Mesendoderm (in vitro differentiated cells): ENCODE results near the gene PRKAR1B.

Experiments
- DNase-seq: peaks from one replicate; pipeline ENCODE4 v3.0.0; 2013
- H2AK5ac ChIP-seq: 2 replicates; pipeline ENCODE4 v1.6.1; 2013; ENCODE audit warnings: low read length, inconsistent platforms
- H2BK120ac ChIP-seq: 2 replicates; pipeline ENCODE4 v1.6.1; 2013; ENCODE audit warnings: low read depth, mild to moderate bottlenecking, low read length, moderate library complexity, mixed read lengths
- H2BK15ac ChIP-seq: replicated peaks from 2 replicates; pipeline ENCODE4 v1.6.1; 2013; ENCODE audit warnings: low read depth, mild to moderate bottlenecking, moderate library complexity
- H2BK5ac ChIP-seq: 2 replicates; pipeline ENCODE4 v1.6.1; 2013; ENCODE audit warnings: low read length, inconsistent platforms
- H3K18ac ChIP-seq: 2 replicates; pipeline ENCODE4 v1.6.1; 2013; ENCODE audit warnings: mild to moderate bottlenecking, low read length, mixed read lengths
- H3K23ac ChIP-seq: one replicate; pipeline ENCODE4 v1.6.1; 2013; ENCODE audit warnings: low read length
- H3K27ac ChIP-seq: 2 replicates; pipeline ENCODE4 v1.5.1; 2013; ENCODE audit warnings: low read depth, mild to moderate bottlenecking, inconsistent platforms, low read length, moderate library complexity
- H3K27me3 ChIP-seq: 2 replicates; pipeline ENCODE4 v1.6.1; 2013; ENCODE audit warnings: low read length, control low read depth, mild to moderate bottlenecking, inconsistent platforms; ENCODE audit not compliant: insufficient read depth, poor library complexity
- H3K36me3 ChIP-seq: 2 replicates; pipeline ENCODE4 v1.6.1; 2013; ENCODE audit warnings: low read length, inconsistent platforms; ENCODE audit not compliant: control insufficient read depth, insufficient read depth
- H3K4ac ChIP-seq: one replicate; pipeline ENCODE4 v1.6.1; 2013; ENCODE audit warnings: low read depth, mild to moderate bottlenecking, low read length, moderate library complexity
- H3K4me1 ChIP-seq: 2 replicates; pipeline ENCODE4 v1.6.1; 2013; ENCODE audit warnings: low read depth, low read length, inconsistent platforms; ENCODE audit not compliant: control insufficient read depth
- H3K4me2 ChIP-seq: 2 replicates; pipeline ENCODE4 v1.6.1; 2013; ENCODE audit warnings: low read length
- H3K4me3 ChIP-seq: 2 replicates; pipeline ENCODE4 v1.5.1; 2013; ENCODE audit warnings: mild to moderate bottlenecking, low read length
- H3K56ac ChIP-seq: one replicate; pipeline ENCODE4 v1.6.1; 2013; ENCODE audit warnings: low read length
- H3K79me1 ChIP-seq: 2 replicates; pipeline ENCODE4 v1.6.1; 2013; ENCODE audit warnings: low read length, inconsistent platforms
- H3K79me2 ChIP-seq: 2 replicates; pipeline ENCODE4 v1.6.1; 2013; ENCODE audit warnings: mild to moderate bottlenecking, low read length; ENCODE audit not compliant: control insufficient read depth, insufficient read depth
- H3K9ac ChIP-seq: 2 replicates; pipeline ENCODE4 v1.6.1; 2013; ENCODE audit warnings: low read length, inconsistent platforms
- H4K5ac ChIP-seq: one replicate; pipeline ENCODE4 v1.6.1; 2013; ENCODE audit warnings: low read length
- H4K8ac ChIP-seq: one replicate; pipeline ENCODE4 v1.6.1; 2013; ENCODE audit warnings: low read depth, mild to moderate bottlenecking, control low read depth, low read length, moderate library complexity
- WGBS: extraction: QIAGEN DNeasy Blood & Tissue Kit; methylation state at CpG from one replicate; pipeline ENCODE4 v1.1.7; 2013; ENCODE audit warnings: low lambda C conversion rate, missing lambda C conversion rate; ENCODE audit not compliant: insufficient coverage; ENCODE audit errors: extremely low coverage; 5-methylcytosine and 5-hydroxymethylcytosine counted together

Gene PRKAR1B

DNA sequence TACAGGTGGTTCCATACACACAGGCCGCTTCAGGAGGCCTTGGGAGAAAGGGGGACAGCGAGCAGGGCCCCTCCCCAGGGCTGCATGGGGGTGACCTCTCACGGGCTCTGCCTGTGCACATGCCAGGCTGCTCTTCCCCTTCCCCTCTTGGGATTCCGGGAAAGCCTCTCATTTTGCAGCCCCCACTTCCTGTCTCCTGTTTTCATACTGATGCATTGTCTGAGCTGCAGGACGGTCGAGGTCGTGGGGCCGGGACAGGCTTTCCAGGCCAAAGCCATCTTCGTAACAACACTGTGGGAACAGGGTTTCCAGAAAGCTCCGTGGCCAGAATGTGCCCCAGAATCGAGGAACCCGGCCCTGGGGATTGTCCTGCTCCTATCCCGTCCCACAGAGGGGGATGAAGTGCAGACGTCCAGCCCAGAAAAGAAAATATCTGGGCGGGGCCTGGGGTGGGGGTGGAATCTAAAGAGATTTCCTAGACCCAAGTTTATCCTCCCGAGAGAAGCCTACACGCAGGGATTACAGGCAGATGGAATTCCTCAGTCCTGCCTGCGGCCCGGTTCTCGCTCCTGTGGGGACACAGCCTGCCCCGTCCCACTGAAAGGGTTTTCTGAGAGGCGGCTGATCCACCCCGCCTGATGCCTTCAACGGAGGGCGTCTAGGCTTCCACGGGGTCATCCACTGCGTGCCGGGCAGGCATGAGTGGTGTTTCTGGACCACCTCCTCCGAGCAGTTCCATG lies 30.1 kb downstream of the PRKAR1B start:
- Histone ChIP-seq H4K5ac (no peak overlapping the region), H2BK120ac (no peak overlapping the region), H3K4me2 (no peak overlapping the region), H3K18ac (no peak overlapping the region), H3K27ac (no peak overlapping the region), H2BK15ac (no peak overlapping the region), H3K9ac (no peak overlapping the region), H3K27me3 (no peaks in the 10 kb centered on the region), H3K56ac (no peak overlapping the region), H3K79me1 (no peaks in the 10 kb centered on the region), H3K79me2 (no peaks in the 10 kb centered on the region), H2BK5ac (no peak overlapping the region), H3K36me3 (peaks cover 2% of the 10 kb centered on the region), H4K8ac (no peak overlapping the region), H3K4me3 (no peak overlapping the region), H3K23ac (no peak overlapping the region), H3K4me1 (no peaks in the 10 kb centered on the region), H3K4ac (no peak overlapping the region), H2AK5ac (no peak overlapping the region)
- no peak for DNase-seq
- no CpG with 5 or more reads among the region's 29 CpGs for WGBS

GRCh38 chr7:696426-696811 lies 30.7 kb downstream of the PRKAR1B start:
- Histone ChIP-seq H3K27me3 (no peaks in the 10 kb centered on the region), H2BK5ac (no peak overlapping the region), H4K8ac (no peak overlapping the region), H3K79me1 (no peaks in the 10 kb centered on the region), H3K18ac (no peak overlapping the region), H3K9ac (no peak overlapping the region), H4K5ac (no peak overlapping the region), H3K4me2 (no peak overlapping the region), H3K79me2 (no peaks in the 10 kb centered on the region), H3K4me1 (no peaks in the 10 kb centered on the region), H2BK120ac (no peak overlapping the region), H3K36me3 (peaks cover 2% of the 10 kb centered on the region), H3K4ac (no peak overlapping the region), H3K56ac (no peak overlapping the region), H3K23ac (no peak overlapping the region), H3K4me3 (no peak overlapping the region), H3K27ac (no peak overlapping the region), H2BK15ac (no peak overlapping the region), H2AK5ac (no peak overlapping the region)
- DNase-seq = no peak
- WGBS = no CpG with 5 or more reads among the region's 9 CpGs

DNA sequence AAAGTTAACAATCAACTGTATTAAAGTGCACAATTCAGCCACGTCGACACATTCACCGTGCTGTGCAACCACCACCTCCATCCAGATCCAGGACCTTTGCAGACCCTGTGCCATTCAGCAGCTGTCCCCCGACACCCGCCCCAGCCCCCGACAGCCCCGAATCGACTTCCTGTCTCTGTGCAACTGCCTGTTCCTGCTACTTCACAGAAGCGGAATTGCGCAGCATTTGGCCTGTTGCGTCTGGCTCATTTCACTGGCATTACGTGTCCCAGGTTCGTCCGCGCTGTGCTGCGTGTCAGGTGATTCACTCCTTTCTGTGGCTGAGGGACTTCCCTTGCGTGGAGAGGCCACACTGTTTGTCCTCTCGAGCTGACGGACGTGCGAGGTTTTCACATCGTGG lies 33.8 kb downstream of the PRKAR1B start:
- no peak overlapping the region for H3K56ac ChIP-seq
- H3K79me1 ChIP-seq = peaks cover 2% of the 10 kb centered on the region
- no peak overlapping the region for H2BK120ac ChIP-seq
- no peaks in the 10 kb centered on the region for H3K79me2 ChIP-seq
- no peak overlapping the region for H3K18ac ChIP-seq
- no peak overlapping the region for H3K4me3 ChIP-seq
- no peak overlapping the region for H2AK5ac ChIP-seq
- H3K36me3 ChIP-seq = peaks cover 2% of the 10 kb centered on the region
- H3K23ac ChIP-seq = no peak overlapping the region
- no peaks in the 10 kb centered on the region for H3K27me3 ChIP-seq
- no peak overlapping the region for H2BK15ac ChIP-seq
- DNase-seq = no peak
- no peak overlapping the region for H3K27ac ChIP-seq
- no peak overlapping the region for H2BK5ac ChIP-seq
- no peak overlapping the region for H4K5ac ChIP-seq
- no peak overlapping the region for H3K4ac ChIP-seq
- no CpG with 5 or more reads among the region's 22 CpGs for WGBS
- H3K4me2 ChIP-seq = no peak overlapping the region
- no peaks in the 10 kb centered on the region for H3K4me1 ChIP-seq
- no peak overlapping the region for H3K9ac ChIP-seq
- no peak overlapping the region for H4K8ac ChIP-seq

DNA sequence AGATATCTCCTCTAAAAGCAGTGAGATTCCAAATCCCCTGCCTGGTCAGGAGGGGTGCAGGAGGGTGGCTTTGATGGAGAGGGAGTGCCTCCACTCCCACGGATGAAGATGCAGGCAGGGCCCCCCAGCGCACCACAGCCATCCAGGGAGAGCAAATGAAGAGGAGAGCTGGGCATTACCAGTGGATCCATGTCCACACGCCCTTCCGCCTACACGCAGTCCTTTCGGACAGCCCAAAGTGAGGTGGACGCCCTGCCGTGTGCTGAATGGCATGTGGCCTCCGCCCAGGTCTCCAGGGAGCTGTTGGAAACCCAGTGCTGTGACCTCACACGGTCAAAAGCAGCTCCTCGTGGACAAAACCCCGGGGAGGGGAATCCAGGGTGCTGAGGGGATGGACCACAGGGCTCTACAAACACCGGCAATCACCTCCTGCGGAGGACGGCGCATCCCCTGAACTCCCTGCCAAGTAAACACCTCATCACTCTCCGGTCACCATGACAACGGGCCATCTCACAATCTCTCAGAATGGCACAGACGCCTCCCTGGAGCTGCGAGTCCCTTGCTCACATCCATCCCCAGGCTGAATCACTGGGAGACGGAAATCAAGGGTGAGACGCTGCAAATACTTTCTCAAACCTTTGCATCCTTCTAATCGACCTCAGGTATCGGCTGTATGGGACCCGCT lies 35.6 kb downstream of the PRKAR1B start:
- no peak overlapping the region for H2BK15ac ChIP-seq
- H3K4me2 ChIP-seq = no peak overlapping the region
- no peak overlapping the region for H3K56ac ChIP-seq
- no peak overlapping the region for H3K27ac ChIP-seq
- H3K4me1 ChIP-seq = no peaks in the 10 kb centered on the region
- H2AK5ac ChIP-seq = no peak overlapping the region
- DNase-seq = peak; percentile 30
- H3K36me3 ChIP-seq = peaks cover 2% of the 10 kb centered on the region
- no peaks in the 10 kb centered on the region for H3K27me3 ChIP-seq
- H2BK120ac ChIP-seq = no peak overlapping the region
- no peak overlapping the region for H3K9ac ChIP-seq
- no CpG with 5 or more reads among the region's 25 CpGs for WGBS
- no peak overlapping the region for H2BK5ac ChIP-seq
- H3K23ac ChIP-seq = no peak overlapping the region
- H3K4ac ChIP-seq = no peak overlapping the region
- peaks cover 2% of the 10 kb centered on the region for H3K79me1 ChIP-seq
- H3K4me3 ChIP-seq = no peak overlapping the region
- H3K79me2 ChIP-seq = no peaks in the 10 kb centered on the region
- no peak overlapping the region for H4K8ac ChIP-seq
- H3K18ac ChIP-seq = no peak overlapping the region
- H4K5ac ChIP-seq = no peak overlapping the region

DNA sequence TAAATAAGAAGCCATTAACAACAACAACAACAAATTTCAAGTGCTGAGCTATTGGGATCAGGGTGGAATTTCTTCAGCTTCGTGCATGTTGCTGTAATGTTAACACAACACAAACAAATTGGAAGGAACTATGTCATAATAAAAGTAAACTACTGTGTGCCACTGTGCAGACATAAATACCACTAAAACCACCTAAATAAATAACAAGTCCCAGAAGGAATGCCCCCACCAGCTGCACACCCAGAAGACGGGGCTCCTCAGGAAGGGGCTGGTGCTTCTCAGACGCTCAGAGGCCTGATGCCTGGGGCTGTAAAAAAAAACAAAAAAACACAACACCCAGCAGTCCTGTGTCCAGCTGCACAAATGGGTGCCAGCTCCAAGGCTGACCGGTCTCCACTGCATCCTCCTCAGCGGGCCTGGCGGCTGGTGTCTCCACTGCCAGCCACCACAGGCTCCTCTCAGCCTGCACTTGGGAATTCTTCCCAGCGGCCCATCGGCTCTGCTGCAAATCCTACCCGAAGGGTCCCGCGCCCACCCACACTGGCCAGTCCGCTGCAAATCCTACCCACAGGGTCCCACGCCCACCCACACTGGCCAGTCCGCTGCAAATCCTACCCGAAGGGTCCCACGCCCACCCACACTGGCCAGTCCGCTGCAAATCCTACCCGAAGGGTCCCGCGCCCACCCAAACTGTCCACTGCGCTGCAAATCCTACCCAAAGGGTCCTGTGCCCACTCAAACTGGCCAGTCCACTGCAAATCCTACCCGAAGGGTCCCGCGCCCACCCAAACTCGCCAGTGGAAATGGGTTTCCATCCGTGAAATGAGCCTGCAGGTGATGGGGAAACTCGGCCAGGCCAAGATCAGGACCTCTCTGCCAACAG lies 36.4 kb downstream of the PRKAR1B start:
- H4K5ac ChIP-seq = no peak overlapping the region
- no CpG with 5 or more reads among the region's 27 CpGs for WGBS
- no peak overlapping the region for H3K27ac ChIP-seq
- no peak overlapping the region for H2BK15ac ChIP-seq
- H2BK120ac ChIP-seq = no peak overlapping the region
- no peak overlapping the region for H3K4ac ChIP-seq
- no peaks in the 10 kb centered on the region for H3K27me3 ChIP-seq
- no peak for DNase-seq
- H2BK5ac ChIP-seq = no peak overlapping the region
- H3K4me3 ChIP-seq = no peak overlapping the region
- H4K8ac ChIP-seq = no peak overlapping the region
- H3K9ac ChIP-seq = no peak overlapping the region
- no peaks in the 10 kb centered on the region for H3K79me2 ChIP-seq
- H3K56ac ChIP-seq = no peak overlapping the region
- H3K4me2 ChIP-seq = no peak overlapping the region
- H3K18ac ChIP-seq = no peak overlapping the region
- H3K4me1 ChIP-seq = no peaks in the 10 kb centered on the region
- no peak overlapping the region for H3K23ac ChIP-seq
- H3K36me3 ChIP-seq = peaks cover 2% of the 10 kb centered on the region
- peaks cover 2% of the 10 kb centered on the region for H3K79me1 ChIP-seq
- no peak overlapping the region for H2AK5ac ChIP-seq
